ENCODE data around the gene KCNMA1. TPM values are rescaled to one million over a fixed set of nuclear protein-coding genes. Genes with fewer than 3 reads are reported as not detected.

The KCNMA1 gene
- total and polyA plus RNA-seq, 4 experiments from 2014 or later: 0.26 TPM; not detected in 3

DNA sequence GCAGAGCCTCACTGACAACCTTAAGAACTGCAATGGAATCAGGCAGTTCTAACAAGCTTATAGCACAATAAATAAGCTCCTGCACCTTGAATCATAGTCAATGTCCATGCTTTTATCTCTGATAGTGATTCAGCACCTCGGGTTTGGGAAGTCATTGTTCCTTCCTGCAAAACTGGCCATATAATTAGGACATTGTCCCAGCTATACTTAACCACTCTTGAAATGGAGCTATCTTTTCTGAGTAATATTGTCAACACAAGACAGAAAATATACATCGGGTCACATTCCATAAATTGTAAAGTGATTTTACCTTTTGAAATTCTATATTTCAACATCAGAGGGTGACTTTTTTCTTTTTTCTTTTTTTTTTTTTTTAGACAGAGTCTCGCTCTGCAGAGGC, 682.8 kb downstream of the KCNMA1 start:
- Mint-ChIP-seq H3K9me3 (peaks cover 0 to 2% (median 0%) of the 10 kb centered on the region in 8 donors), H3K27me3 (no peaks in the 10 kb centered on the region), H3K36me3 (no peaks in the 10 kb centered on the region), H3K27ac (peak overlapping the region in 1 of 7 donors; percentile 36), H3K4me1 (no peaks in the 10 kb centered on the region), H3K4me3 (no peak overlapping the region)
- no peak for DNase-seq
- H3K27me3 ChIP-seq (ENCODE audit: insufficient read depth, low read length): no peaks in the 10 kb centered on the region
- H3K27ac ChIP-seq (ENCODE audit: low read depth, low read length): no peak overlapping the region
- H3K4me3 ChIP-seq (ENCODE audit: low read length in 2 of 2): no peak overlapping the region
- ChIA-PET POLR2A (ENCODE audit: partially characterized antibody) (no interaction called here), CTCF (ENCODE audit: partially characterized antibody) (no interaction called here)
- no peaks in the 10 kb centered on the region for H3K4me1 ChIP-seq (ENCODE audit: insufficient read depth, low read length)
- H3K36me3 ChIP-seq (ENCODE audit: insufficient read depth, low read length): no peaks in the 10 kb centered on the region
- H3K9me3 ChIP-seq (ENCODE audit: control insufficient read depth in 1 of 2, low read length in 2 of 2): no peaks in the 10 kb centered on the region
- intact Hi-C loops (cut with micrococcal nuclease): no loop called here

DNA sequence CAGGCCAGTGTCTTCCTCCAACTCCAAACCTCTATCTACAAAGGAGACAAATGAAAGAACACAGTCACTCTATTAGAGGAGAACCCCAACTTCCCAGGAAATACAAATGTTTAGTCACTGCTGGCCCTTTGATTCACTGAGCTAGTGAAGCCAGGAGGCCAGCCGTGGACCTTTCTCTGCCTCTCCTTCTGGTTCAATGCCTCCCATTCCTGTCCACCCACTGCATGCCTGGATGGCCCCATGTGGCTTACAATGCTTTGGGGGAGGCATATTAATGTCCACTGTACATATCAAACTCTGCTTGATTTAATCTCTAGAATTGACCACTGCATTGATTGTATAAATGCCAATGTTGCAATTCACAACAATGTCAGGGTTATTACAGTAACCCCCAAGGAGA, 687.3 kb downstream of the KCNMA1 start:
- H3K4me1 ChIP-seq (ENCODE audit: insufficient read depth, low read length): no peaks in the 10 kb centered on the region
- no peaks in the 10 kb centered on the region for H3K4me1 Mint-ChIP-seq
- intact Hi-C loops (cut with micrococcal nuclease): no loop called here
- no peaks in the 10 kb centered on the region for H3K27me3 Mint-ChIP-seq
- ChIA-PET CTCF (ENCODE audit: partially characterized antibody) (no interaction called here), POLR2A (ENCODE audit: partially characterized antibody) (no interaction called here)
- H3K27ac ChIP-seq (ENCODE audit: low read depth, low read length): no peak overlapping the region
- H3K27me3 ChIP-seq (ENCODE audit: insufficient read depth, low read length): no peaks in the 10 kb centered on the region
- no peaks in the 10 kb centered on the region for H3K36me3 ChIP-seq (ENCODE audit: insufficient read depth, low read length)
- peaks cover 0 to 2% (median 0%) of the 10 kb centered on the region in 8 donors for H3K9me3 Mint-ChIP-seq
- H3K4me3 Mint-ChIP-seq: no peak overlapping the region
- no peaks in the 10 kb centered on the region for H3K9me3 ChIP-seq (ENCODE audit: control insufficient read depth in 1 of 2, low read length in 2 of 2)
- no peak overlapping the region for H3K4me3 ChIP-seq (ENCODE audit: low read length in 2 of 2)
- DNase-seq: no peak
- H3K36me3 Mint-ChIP-seq: no peaks in the 10 kb centered on the region
- no peak overlapping the region for H3K27ac Mint-ChIP-seq

DNA sequence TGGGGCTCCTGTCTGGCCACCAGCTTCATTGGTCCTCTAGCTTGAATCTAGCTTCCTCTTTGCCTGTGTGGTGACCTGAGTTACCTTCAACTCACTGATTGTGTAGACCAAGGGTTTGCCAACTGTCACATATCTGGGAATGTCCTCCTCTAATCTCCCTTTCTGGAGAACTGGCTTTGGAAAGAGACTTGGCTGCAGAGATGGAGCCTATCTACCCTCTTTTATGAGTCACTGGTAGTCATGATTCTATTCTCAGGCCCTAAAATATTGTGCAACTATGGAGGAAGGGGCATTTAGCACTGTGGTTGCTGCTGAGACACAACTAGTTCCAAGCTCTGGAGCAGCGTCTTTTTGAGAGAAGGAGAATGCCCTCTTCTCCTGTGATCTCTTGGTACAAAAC, 691.3 kb downstream of the KCNMA1 start:
- H3K4me1 ChIP-seq (ENCODE audit: insufficient read depth, low read length): no peaks in the 10 kb centered on the region
- Mint-ChIP-seq H3K27me3 (peaks cover 0 to 3% of the 10 kb centered on the region in 2 donors), H3K27ac (no peak overlapping the region), H3K36me3 (no peaks in the 10 kb centered on the region), H3K9me3 (peaks cover 0 to 5% (median 0%) of the 10 kb centered on the region in 8 donors), H3K4me1 (peaks cover 0 to 2% (median 0%) of the 10 kb centered on the region in 4 donors), H3K4me3 (no peak overlapping the region)
- ChIA-PET CTCF (ENCODE audit: partially characterized antibody) (interaction anchor here (1.0 kb wide), 1 partner anchor 850 kb away, joined by 3 read pairs; no protein-coding TSS in a partner anchor), POLR2A (ENCODE audit: partially characterized antibody) (no interaction called here)
- no peak overlapping the region for H3K27ac ChIP-seq (ENCODE audit: low read depth, low read length)
- no peak overlapping the region for H3K4me3 ChIP-seq (ENCODE audit: low read length in 2 of 2)
- intact Hi-C loops (cut with micrococcal nuclease): no loop called here
- no peak for DNase-seq
- H3K9me3 ChIP-seq (ENCODE audit: control insufficient read depth in 1 of 2, low read length in 2 of 2): no peaks in the 10 kb centered on the region
- no peaks in the 10 kb centered on the region for H3K36me3 ChIP-seq (ENCODE audit: insufficient read depth, low read length)
- no peaks in the 10 kb centered on the region for H3K27me3 ChIP-seq (ENCODE audit: insufficient read depth, low read length)

DNA sequence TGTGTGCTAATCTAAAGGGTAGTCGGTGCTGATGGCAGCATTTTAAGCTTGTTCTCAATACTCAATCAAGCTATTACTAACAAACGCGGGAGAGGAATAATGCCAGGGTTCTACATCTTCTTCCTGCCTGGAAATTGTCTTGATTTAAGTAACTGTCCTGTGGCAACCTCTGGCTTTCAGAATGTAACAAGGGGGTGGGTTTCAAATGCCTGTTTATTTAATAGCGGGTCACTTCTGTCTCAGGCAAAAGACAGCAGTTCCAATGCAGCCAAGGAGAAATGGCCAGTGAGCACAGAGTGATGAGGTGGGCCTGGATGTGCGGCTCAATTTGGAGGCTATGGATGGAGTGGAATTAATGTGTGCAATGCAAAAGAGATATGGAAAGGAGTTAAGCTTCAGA, 692.4 kb downstream of the KCNMA1 start:
- H3K36me3 Mint-ChIP-seq: no peaks in the 10 kb centered on the region
- no peak overlapping the region for H3K27ac ChIP-seq (ENCODE audit: low read depth, low read length)
- intact Hi-C loops (cut with micrococcal nuclease): no loop called here
- H3K9me3 ChIP-seq (ENCODE audit: control insufficient read depth in 1 of 2, low read length in 2 of 2): no peaks in the 10 kb centered on the region
- H3K9me3 Mint-ChIP-seq: peaks cover 0 to 5% (median 0%) of the 10 kb centered on the region in 8 donors
- CTCF ChIA-PET (ENCODE audit: partially characterized antibody): no interaction called here
- no peak overlapping the region for H3K4me3 Mint-ChIP-seq
- peaks cover 0 to 2% (median 0%) of the 10 kb centered on the region in 4 donors for H3K4me1 Mint-ChIP-seq
- H3K36me3 ChIP-seq (ENCODE audit: insufficient read depth, low read length): no peaks in the 10 kb centered on the region
- no peak overlapping the region for H3K27ac Mint-ChIP-seq
- no peaks in the 10 kb centered on the region for H3K4me1 ChIP-seq (ENCODE audit: insufficient read depth, low read length)
- no peak for DNase-seq
- peaks cover 0 to 3% of the 10 kb centered on the region in 2 donors for H3K27me3 Mint-ChIP-seq
- POLR2A ChIA-PET (ENCODE audit: partially characterized antibody): no interaction called here
- H3K27me3 ChIP-seq (ENCODE audit: insufficient read depth, low read length): no peaks in the 10 kb centered on the region
- H3K4me3 ChIP-seq (ENCODE audit: low read length in 2 of 2): no peak overlapping the region

DNA sequence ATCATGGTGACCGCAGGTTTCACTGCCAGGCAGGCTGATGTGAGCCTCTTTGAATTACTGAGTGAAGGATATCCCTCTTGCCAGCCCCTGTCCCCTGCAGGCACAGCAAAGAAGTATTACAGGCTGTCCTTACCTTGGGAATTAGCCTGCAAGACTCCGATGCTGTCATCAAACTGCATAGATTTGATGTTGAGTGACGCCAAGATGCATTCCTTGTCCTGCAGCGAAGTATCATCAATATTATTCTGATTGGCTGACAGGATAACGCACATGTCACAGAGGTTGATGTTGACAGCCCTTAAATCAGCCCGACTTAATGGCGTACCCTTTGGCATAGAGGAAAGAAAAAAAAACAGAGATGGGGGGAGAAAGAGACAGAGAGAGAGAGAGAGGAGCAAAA, 693.0 kb downstream of the KCNMA1 start:
- Histone ChIP-seq H3K36me3 (ENCODE audit: insufficient read depth, low read length) (no peaks in the 10 kb centered on the region), H3K4me3 (ENCODE audit: low read length in 2 of 2) (no peak overlapping the region), H3K4me1 (ENCODE audit: insufficient read depth, low read length) (no peaks in the 10 kb centered on the region), H3K9me3 (ENCODE audit: control insufficient read depth in 1 of 2, low read length in 2 of 2) (no peaks in the 10 kb centered on the region), H3K27me3 (ENCODE audit: insufficient read depth, low read length) (no peaks in the 10 kb centered on the region), H3K27ac (ENCODE audit: low read depth, low read length) (no peak overlapping the region)
- DNase-seq: no peak
- Mint-ChIP-seq H3K4me1 (peaks cover 0 to 2% (median 0%) of the 10 kb centered on the region in 4 donors), H3K27me3 (peaks cover 0 to 3% of the 10 kb centered on the region in 2 donors), H3K9me3 (peaks cover 0 to 5% (median 0%) of the 10 kb centered on the region in 8 donors), H3K4me3 (no peak overlapping the region), H3K27ac (no peak overlapping the region), H3K36me3 (no peaks in the 10 kb centered on the region)
- ChIA-PET POLR2A (ENCODE audit: partially characterized antibody) (no interaction called here), CTCF (ENCODE audit: partially characterized antibody) (no interaction called here)
- intact Hi-C loops (cut with micrococcal nuclease): no loop called here

DNA sequence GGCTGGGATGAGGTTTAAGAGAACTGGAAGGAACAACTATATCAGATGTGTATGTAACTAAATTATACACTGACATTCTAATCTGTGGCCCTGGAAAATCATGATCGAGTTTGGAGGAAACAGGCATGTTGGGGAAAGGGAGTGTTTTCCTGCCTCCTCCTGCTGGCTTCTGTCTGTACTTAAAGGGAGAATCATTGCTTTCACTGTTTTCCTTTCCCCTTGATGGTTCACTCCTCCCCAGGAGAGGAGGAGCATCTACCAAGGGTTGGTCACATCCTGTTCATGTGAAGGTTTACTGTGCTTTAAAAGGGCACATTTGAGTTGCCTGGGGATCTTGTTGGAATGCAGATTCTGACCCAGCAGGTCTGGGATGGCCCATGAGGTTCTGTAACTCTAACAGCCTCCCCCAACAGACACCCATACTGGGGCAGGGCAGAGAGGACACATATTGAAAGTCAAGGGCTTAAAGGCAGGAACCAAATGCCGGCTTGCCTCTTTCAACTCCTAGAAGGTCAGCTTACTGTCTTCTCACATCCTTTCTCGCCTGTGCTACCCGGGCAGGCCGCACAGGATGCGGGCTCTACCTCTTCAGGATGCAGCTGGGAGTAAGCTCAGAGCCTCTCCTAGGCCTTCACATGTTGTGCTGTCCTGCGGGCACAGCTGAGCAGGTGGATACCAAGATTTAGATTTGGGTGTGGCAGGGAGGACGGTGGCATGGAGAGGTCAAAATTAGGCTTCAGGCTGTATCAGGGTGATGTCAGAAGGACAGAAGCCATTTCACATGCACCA, 694.8 kb downstream of the KCNMA1 start:
- Histone ChIP-seq H3K36me3 (ENCODE audit: insufficient read depth, low read length) (no peaks in the 10 kb centered on the region), H3K4me3 (ENCODE audit: low read length in 2 of 2) (no peak overlapping the region), H3K27me3 (ENCODE audit: insufficient read depth, low read length) (no peaks in the 10 kb centered on the region), H3K4me1 (ENCODE audit: insufficient read depth, low read length) (no peaks in the 10 kb centered on the region), H3K9me3 (ENCODE audit: control insufficient read depth in 1 of 2, low read length in 2 of 2) (no peaks in the 10 kb centered on the region), H3K27ac (ENCODE audit: low read depth, low read length) (no peak overlapping the region)
- no peak for DNase-seq
- peaks cover 0 to 2% (median 0%) of the 10 kb centered on the region in 4 donors for H3K4me1 Mint-ChIP-seq
- H3K27me3 Mint-ChIP-seq: peaks cover 0 to 6% of the 10 kb centered on the region in 2 donors
- H3K4me3 Mint-ChIP-seq: no peak overlapping the region
- POLR2A ChIA-PET (ENCODE audit: partially characterized antibody): no interaction called here
- intact Hi-C loops (cut with micrococcal nuclease): no loop called here
- CTCF ChIA-PET (ENCODE audit: partially characterized antibody): no interaction called here
- peaks cover 0 to 7% (median 0%) of the 10 kb centered on the region in 8 donors for H3K9me3 Mint-ChIP-seq
- no peak overlapping the region for H3K27ac Mint-ChIP-seq
- H3K36me3 Mint-ChIP-seq: no peaks in the 10 kb centered on the region

DNA sequence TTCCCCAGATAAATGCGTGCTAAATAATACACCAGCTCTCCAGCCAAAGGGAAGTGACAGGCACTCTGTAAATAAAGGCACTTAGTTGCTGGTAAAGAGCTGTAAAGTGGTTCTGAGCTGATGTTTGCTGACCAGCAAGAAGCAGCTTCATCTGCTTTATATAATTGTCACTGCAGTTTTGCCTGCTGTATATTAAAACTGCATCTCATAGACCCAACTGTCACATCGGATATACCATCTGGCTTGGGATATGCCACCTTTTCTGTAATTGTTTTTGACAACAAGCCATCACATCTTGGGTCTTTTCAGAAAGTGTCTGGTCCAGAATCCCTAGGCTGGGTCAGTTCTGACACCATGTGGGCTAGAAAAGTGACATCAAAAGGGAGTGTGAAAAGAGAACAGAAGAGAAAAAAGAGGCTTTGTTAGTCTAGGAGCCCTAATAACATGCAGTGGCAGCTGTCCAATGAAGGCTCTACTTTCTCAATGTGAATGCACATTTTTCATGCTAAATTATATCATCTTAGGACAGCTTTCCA, 697.6 kb downstream of the KCNMA1 start:
- H3K36me3 Mint-ChIP-seq: no peaks in the 10 kb centered on the region
- Histone ChIP-seq H3K27ac (ENCODE audit: low read depth, low read length) (no peak overlapping the region), H3K4me3 (ENCODE audit: low read length in 2 of 2) (no peak overlapping the region), H3K27me3 (ENCODE audit: insufficient read depth, low read length) (no peaks in the 10 kb centered on the region), H3K36me3 (ENCODE audit: insufficient read depth, low read length) (no peaks in the 10 kb centered on the region), H3K4me1 (ENCODE audit: insufficient read depth, low read length) (no peaks in the 10 kb centered on the region), H3K9me3 (ENCODE audit: control insufficient read depth in 1 of 2, low read length in 2 of 2) (no peaks in the 10 kb centered on the region)
- no peak for DNase-seq
- POLR2A ChIA-PET (ENCODE audit: partially characterized antibody): no interaction called here
- H3K4me1 Mint-ChIP-seq: peaks cover 0 to 2% (median 0%) of the 10 kb centered on the region in 4 donors
- H3K9me3 Mint-ChIP-seq: peaks cover 0 to 6% (median 0%) of the 10 kb centered on the region in 8 donors
- H3K27me3 Mint-ChIP-seq: peaks cover 0 to 6% of the 10 kb centered on the region in 2 donors
- intact Hi-C loops (cut with micrococcal nuclease): no loop called here
- H3K27ac Mint-ChIP-seq: no peak overlapping the region
- no peak overlapping the region for H3K4me3 Mint-ChIP-seq
- CTCF ChIA-PET (ENCODE audit: partially characterized antibody): no interaction called here

Measured in CD4-positive, alpha-beta memory T cell (primary cell).